K562 (cell line): ENCODE data around the gene PPP1R1C.

Experiments used
- JUN ChIP-seq, 2 experiments: sonication (generic) in 1 of 2; formaldehyde crosslinking in 1 of 2; IDR thresholded peaks; 2 replicates each; pipeline versions ENCODE4 v1.6.1 to v1.8.0; 2012 to 2022; ENCODE audit warnings: borderline replicate concordance in 2 of 2, mild to moderate bottlenecking in 2 of 2, improper control_type of control experiment in 1 of 2, low read depth in 1 of 2, low read length in 1 of 2, missing genetic modification reagents in 1 of 2
- PRPF4 ChIP-seq: fragments of 200-400 bp; formaldehyde crosslinking; IDR thresholded peaks from one replicate; pipeline ENCODE4 v1.6.1; 2017; ENCODE audit warnings: low read length, low read depth, mild to moderate bottlenecking; ENCODE audit not compliant: insufficient read depth, poor library complexity, severe bottlenecking
- STAT5B ChIP-seq: fragments of 250-450 bp; sonication (Bioruptor Pico); IDR thresholded peaks from 2 replicates; pipeline ENCODE4 v1.8.0; 2021; ENCODE audit warnings: mild to moderate bottlenecking, inconsistent platforms
- ZNF274 ChIP-seq: IDR thresholded peaks from 2 replicates; pipeline ENCODE4 v1.6.1; 2011; ENCODE audit warnings: low read depth, mild to moderate bottlenecking, low read length, moderate library complexity, borderline replicate concordance
- TF ChIP-seq, protein P1 (sequence below): fragments of 150-350 bp; conservative IDR thresholded peaks from 2 replicates; pipeline ENCODE4 v1.6.1; 2014; ENCODE audit warnings: low read length

DNA sequence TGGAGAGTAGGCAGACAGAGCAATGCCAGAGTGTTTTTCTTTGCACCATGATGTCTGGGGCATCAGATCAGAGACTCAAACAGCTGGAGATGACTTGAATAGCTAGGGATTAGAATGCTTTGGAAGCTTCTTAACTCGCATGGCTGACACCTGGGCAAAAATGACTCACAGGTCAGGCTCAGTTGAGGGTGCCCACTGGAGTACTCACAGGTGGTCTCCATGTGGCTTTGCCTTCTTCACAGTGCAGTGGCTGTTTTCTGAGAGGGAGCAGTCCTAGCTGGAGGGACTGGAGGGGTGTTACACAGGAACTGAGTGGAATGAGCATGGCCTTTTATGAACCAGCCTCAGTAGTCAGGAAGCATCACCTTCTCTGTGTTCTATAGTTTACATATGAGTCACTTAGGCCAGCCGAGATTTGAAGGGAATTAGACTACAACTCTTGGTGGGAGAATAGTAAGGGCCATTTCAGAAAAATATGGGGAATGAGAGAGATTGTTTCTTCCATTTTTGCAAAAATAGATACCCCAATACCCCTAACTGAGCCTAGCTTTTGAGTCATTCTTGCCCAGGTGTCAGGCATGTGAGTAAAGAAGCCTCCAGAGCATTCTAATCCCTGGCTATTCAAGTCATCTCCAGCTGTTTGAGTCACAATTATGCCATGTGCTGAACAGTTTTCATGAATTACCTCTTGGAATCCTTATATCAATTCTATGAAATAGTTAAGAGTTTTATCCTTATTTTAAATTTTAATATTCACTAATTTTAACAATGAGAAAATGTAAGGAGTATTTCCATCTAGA lies 7.1 kb upstream of the PPP1R1C start:
- TF ChIP-seq PRPF4 = no peak
- no peak for TF ChIP-seq ZNF274
- no peak for TF ChIP-seq STAT5B (CRISPR knock-in tag)
- no peak for TF ChIP-seq JUN (IDR thresholded peaks at IDR 0.05; ENCODE audit: borderline replicate concordance, low read depth, low read length)
- no peak for TF ChIP-seq JUN (CRISPR knock-in tag; IDR thresholded peaks at IDR 0.05; ENCODE audit: borderline replicate concordance)
- TF ChIP-seq, protein P1, sequence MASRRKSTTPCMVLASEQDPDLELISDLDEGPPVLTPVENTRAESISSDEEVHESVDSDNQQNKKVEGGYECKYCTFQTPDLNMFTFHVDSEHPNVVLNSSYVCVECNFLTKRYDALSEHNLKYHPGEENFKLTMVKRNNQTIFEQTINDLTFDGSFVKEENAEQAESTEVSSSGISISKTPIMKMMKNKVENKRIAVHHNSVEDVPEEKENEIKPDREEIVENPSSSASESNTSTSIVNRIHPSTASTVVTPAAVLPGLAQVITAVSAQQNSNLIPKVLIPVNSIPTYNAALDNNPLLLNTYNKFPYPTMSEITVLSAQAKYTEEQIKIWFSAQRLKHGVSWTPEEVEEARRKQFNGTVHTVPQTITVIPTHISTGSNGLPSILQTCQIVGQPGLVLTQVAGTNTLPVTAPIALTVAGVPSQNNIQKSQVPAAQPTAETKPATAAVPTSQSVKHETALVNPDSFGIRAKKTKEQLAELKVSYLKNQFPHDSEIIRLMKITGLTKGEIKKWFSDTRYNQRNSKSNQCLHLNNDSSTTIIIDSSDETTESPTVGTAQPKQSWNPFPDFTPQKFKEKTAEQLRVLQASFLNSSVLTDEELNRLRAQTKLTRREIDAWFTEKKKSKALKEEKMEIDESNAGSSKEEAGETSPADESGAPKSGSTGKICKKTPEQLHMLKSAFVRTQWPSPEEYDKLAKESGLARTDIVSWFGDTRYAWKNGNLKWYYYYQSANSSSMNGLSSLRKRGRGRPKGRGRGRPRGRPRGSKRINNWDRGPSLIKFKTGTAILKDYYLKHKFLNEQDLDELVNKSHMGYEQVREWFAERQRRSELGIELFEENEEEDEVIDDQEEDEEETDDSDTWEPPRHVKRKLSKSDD = no peak
